Cardiac fibroblast (primary cell): ENCODE data around the gene ARFIP1.
"Not testable (repeated sequence)": the region's sequence is repeated elsewhere in the genome, so short reads cannot be mapped to it uniquely, and the experiment has no call there.

Experiments used
- DNase-seq, 2 donors: peaks; one replicate each; pipeline versions ENCODE4 v3.0.0 to v3.0.0-alpha.2; 2010; ENCODE audit warnings: low read depth in 2 of 2
- H3K4me3 ChIP-seq, 2 donors: replicated peaks in 1 of 2; 1 replicate in 1 of 2; 2 replicates in 1 of 2; pipeline ENCODE4 v1.5.1; 2011; ENCODE audit warnings: low read depth in 2 of 2, low read length in 2 of 2, mild to moderate bottlenecking in 2 of 2, moderate library complexity in 1 of 2
- CTCF ChIP-seq: IDR thresholded peaks from one replicate; pipeline ENCODE4 v1.5.1; 2011; ENCODE audit warnings: low read depth, mild to moderate bottlenecking, low read length, inconsistent platforms

ARFIP1 gene

GRCh38 chr4:152885185-152885584 is 105.4 kb downstream of the ARFIP1 start:
- TF ChIP-seq CTCF, result no peak
- no peak for DNase-seq

GRCh38 chr4:152886201-152886600 is 106.4 kb downstream of the ARFIP1 start:
- no peak for DNase-seq
- TF ChIP-seq CTCF, result no peak
- no peak overlapping the region for H3K4me3 ChIP-seq

More at GRCh38 chr4:152885185-152885584, 105.4 kb downstream of the ARFIP1 start:
- H3K4me3 ChIP-seq, result no peak overlapping the region

- no peak for TF ChIP-seq CTCF
- no peak overlapping the region for H3K4me3 ChIP-seq
- DNase-seq, result no peak
These were observed 108.2 kb downstream of the ARFIP1 start for GRCh38 chr4:152887981-152888380.

DNA sequence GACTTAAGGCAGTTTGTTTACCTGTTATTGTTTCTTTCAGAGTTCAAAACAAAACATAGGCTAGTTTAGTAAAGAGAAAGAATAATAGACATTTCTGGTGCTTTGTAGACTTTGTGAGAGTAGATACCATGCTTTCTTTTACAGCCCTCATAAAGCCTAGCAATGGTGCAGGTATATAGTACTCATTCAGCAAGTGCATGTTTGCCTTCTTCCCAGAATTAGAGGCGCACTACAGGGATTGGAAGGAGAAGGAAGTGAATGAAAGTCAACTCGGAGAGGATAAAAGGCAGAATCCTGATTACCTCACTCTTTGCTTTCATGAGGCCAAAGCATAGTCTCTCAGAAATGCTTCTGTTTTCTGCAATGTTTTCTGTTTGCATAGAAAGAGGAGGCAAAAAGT is 113.2 kb downstream of the ARFIP1 start:
- H3K4me3 ChIP-seq, result no peak overlapping the region
- no peak for DNase-seq
- no peak for TF ChIP-seq CTCF

GRCh38 chr4:152894673-152895072 is 114.9 kb downstream of the ARFIP1 start:
- peak; percentile 40 to 86 for DNase-seq
- no peak overlapping the region for H3K4me3 ChIP-seq
- TF ChIP-seq CTCF, result no peak

DNA sequence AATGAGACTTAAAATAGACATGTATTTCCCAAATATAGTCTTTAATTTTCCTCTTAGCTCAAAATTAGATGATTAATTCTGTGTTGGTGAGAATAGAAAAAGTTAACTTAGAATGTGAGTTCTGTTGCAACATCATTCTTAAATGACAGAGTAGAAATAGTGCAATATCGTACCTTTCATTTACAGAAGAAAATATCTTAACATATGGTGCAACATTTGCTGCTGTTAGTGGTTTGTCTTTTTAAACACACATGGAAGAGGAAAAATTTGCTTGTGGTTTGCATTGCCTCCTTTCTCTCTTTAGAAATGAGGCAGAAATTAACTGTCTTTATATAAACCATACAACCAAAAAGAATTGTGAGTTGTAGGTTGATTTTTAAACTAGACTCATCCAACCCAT is 117.1 kb downstream of the ARFIP1 start:
- TF ChIP-seq CTCF, result no peak
- DNase-seq, result peak; percentile 4 to 15
- no peak overlapping the region for H3K4me3 ChIP-seq

DNA sequence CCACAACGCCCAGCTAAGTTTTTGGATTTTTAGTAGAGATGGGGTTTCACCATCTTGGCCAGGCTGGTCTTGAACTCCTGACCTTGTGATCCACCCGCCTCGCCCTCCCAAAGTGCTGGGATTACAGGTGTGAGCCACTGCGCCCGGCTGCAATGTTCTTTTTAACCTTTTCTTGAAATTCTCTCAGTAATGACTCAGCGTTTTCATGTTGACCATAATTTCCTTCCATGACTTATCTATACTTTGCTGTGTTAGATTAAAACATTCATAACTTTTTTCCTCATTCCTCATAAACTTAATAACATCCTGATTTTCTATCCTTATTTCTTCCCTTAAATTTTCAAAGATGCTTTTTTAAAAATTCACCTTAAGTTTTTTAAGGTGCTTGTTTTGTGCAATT is 118.4 kb downstream of the ARFIP1 start:
- H3K4me3 ChIP-seq, DNase-seq: not testable (repeated sequence)
